IMR-90 (cell line): ENCODE measurements around the gene MCM6. TPM values are rescaled to one million over a fixed set of nuclear protein-coding genes. Genes with fewer than 3 reads are reported as not detected.

ENCODE experiments used
- ATAC-seq: fragments of 200-7000 bp; cut with Tn5 transposase; 2 replicates; pipeline ENCODE4 v1.9.1; 2020; ENCODE audit warnings: low read depth, mild to moderate bottlenecking, moderate library complexity
- BruUV-seq: library from RNA; stranded (reverse); fragments of 400-500 nt; replicated peaks from 2 replicates; lab custom pipeline; 2021; lab: Mats Ljungman, UMichigan
- CTCF ChIA-PET: fragments of 300-600 bp; formaldehyde crosslinking; extraction: SDS; loops from one replicate; lab custom pipeline; 2021; ENCODE audit warnings: antibody characterized with exemption; lab: Yijun Ruan, JAX
- POLR2A ChIA-PET: fragments of 300-600 bp; sonication (Branson Sonifier 250); formaldehyde crosslinking; loops from one replicate; lab custom pipeline; 2022; ENCODE audit warnings: antibody characterized with exemption; ENCODE audit not compliant: unreplicated experiment; lab: Charles Lee
- DNase-seq: peaks from one replicate; pipeline ENCODE4 v3.0.0; 2013
- H2AFZ ChIP-seq: replicated peaks from 2 replicates; pipeline ENCODE3; 2013; ENCODE audit warnings: low read length, mild to moderate bottlenecking; ENCODE audit not compliant: poor library complexity
- H2AK5ac ChIP-seq: 2 replicates; pipeline ENCODE4 v1.6.1; 2013; ENCODE audit warnings: low read depth, low read length, inconsistent platforms
- H2AK9ac ChIP-seq: replicated peaks from 2 replicates; pipeline ENCODE3; 2013; ENCODE audit warnings: mild to moderate bottlenecking, low read depth, low read length, moderate library complexity; ENCODE audit not compliant: poor library complexity
- H2BK120ac ChIP-seq: 2 replicates; pipeline ENCODE4 v1.6.1; 2013; ENCODE audit warnings: low read depth, low read length, inconsistent platforms
- H2BK15ac ChIP-seq: 3 replicates; pipeline ENCODE4 v1.6.1; 2013; ENCODE audit warnings: low read depth, low read length, inconsistent platforms
- H2BK20ac ChIP-seq: 2 replicates; pipeline ENCODE4 v1.6.1; 2013; ENCODE audit warnings: low read depth, mild to moderate bottlenecking, inconsistent platforms, low read length, moderate library complexity
- H2BK5ac ChIP-seq: 2 replicates; pipeline ENCODE4 v1.6.1; 2013; ENCODE audit warnings: mild to moderate bottlenecking, low read depth, low read length, inconsistent platforms; ENCODE audit not compliant: poor library complexity, severe bottlenecking
- H3K14ac ChIP-seq: replicated peaks from 2 replicates; pipeline ENCODE4 v1.6.1; 2013; ENCODE audit warnings: low read depth, low read length, inconsistent platforms
- H3K18ac ChIP-seq: 2 replicates; pipeline ENCODE4 v1.6.1; 2013; ENCODE audit warnings: low read depth, low read length, control low read depth
- H3K23ac ChIP-seq: 2 replicates; pipeline ENCODE4 v1.6.1; 2013; ENCODE audit warnings: low read depth, low read length, inconsistent platforms
- H3K27ac ChIP-seq: 2 replicates; pipeline ENCODE4 v1.5.1; 2013; ENCODE audit warnings: mild to moderate bottlenecking, control low read depth, low read length; ENCODE audit not compliant: insufficient read depth
- H3K27me3 ChIP-seq: 2 replicates; pipeline ENCODE4 v1.6.1; 2013; ENCODE audit warnings: low read length; ENCODE audit not compliant: control insufficient read depth, insufficient read depth
- H3K36me3 ChIP-seq: 2 replicates; pipeline ENCODE4 v1.6.1; 2013; ENCODE audit warnings: low read length, mixed read lengths; ENCODE audit not compliant: control insufficient read depth, insufficient read depth
- H3K4ac ChIP-seq: 2 replicates; pipeline ENCODE4 v1.6.1; 2013; ENCODE audit warnings: low read depth, low read length, inconsistent platforms
- H3K4me1 ChIP-seq: 2 replicates; pipeline ENCODE4 v1.6.1; 2013; ENCODE audit warnings: low read length, mixed read lengths; ENCODE audit not compliant: control insufficient read depth, insufficient read depth
- H3K4me2 ChIP-seq: 2 replicates; pipeline ENCODE4 v1.6.1; 2013; ENCODE audit warnings: low read depth, mild to moderate bottlenecking, control low read depth, low read length, moderate library complexity
- H3K4me3 ChIP-seq: 2 replicates; pipeline ENCODE4 v1.5.1; 2013; ENCODE audit warnings: low read depth, mild to moderate bottlenecking, control low read depth, low read length, moderate library complexity; ENCODE audit not compliant: insufficient read depth
- H3K56ac ChIP-seq: 2 replicates; pipeline ENCODE4 v1.6.1; 2013; ENCODE audit warnings: low read length, inconsistent platforms; ENCODE audit not compliant: insufficient read depth; ENCODE audit errors: extremely low read depth
- H3K79me1 ChIP-seq, 2 experiments: 2 replicates each; pipeline ENCODE4 v1.6.1; 2013; ENCODE audit warnings: low read length in 2 of 2, inconsistent platforms in 1 of 2, low read depth in 1 of 2
- H3K9ac ChIP-seq: 2 replicates; pipeline ENCODE4 v1.6.1; 2013; ENCODE audit warnings: low read depth, low read length, control low read depth
- H3K9me1 ChIP-seq: 2 replicates; pipeline ENCODE4 v1.6.1; 2013; ENCODE audit warnings: low read length, inconsistent platforms; ENCODE audit not compliant: insufficient read depth
- H3K9me3 ChIP-seq: 2 replicates; pipeline ENCODE4 v1.6.1; 2013; ENCODE audit warnings: low read length; ENCODE audit not compliant: control insufficient read depth, insufficient read depth
- H4K20me1 ChIP-seq: 2 replicates; pipeline ENCODE4 v1.6.1; 2013; ENCODE audit warnings: low read length, inconsistent platforms; ENCODE audit not compliant: insufficient read depth
- H4K5ac ChIP-seq: 2 replicates; pipeline ENCODE4 v1.6.1; 2013; ENCODE audit warnings: mild to moderate bottlenecking, low read depth, low read length, control low read depth
- H4K8ac ChIP-seq, 2 experiments: 2 replicates each; pipeline ENCODE4 v1.6.1; 2013; ENCODE audit warnings: low read depth in 2 of 2, low read length in 2 of 2, control low read depth in 1 of 2, inconsistent platforms in 1 of 2
- H4K91ac ChIP-seq: 2 replicates; pipeline ENCODE4 v1.6.1; 2013; ENCODE audit warnings: low read depth, low read length, inconsistent platforms; ENCODE audit not compliant: insufficient read depth
- CHD1 ChIP-seq: IDR thresholded peaks from 2 replicates; pipeline ENCODE4 v1.6.1; 2012; ENCODE audit warnings: low read depth, low read length, improper control_type of control experiment
- RAD21 ChIP-seq: IDR thresholded peaks from 2 replicates; pipeline ENCODE4 v1.6.1; 2012; ENCODE audit warnings: low read length, improper control_type of control experiment
- SMC3 ChIP-seq: fragments of 150-350 bp; IDR thresholded peaks from 2 replicates; pipeline ENCODE4 v1.6.1; 2016; ENCODE audit warnings: low read depth, mild to moderate bottlenecking, antibody characterized with exemption, low read length, moderate library complexity
- WGBS, 2 experiments: methylation state at CpG; one replicate each; pipeline versions ENCODE4 v1.1.5 to v1.1.7; 2013; ENCODE audit warnings: missing lambda C conversion rate in 2 of 2; ENCODE audit not compliant: insufficient read length in 1 of 2; ENCODE audit errors: extremely low coverage in 2 of 2; 5-methylcytosine and 5-hydroxymethylcytosine counted together
- dilution Hi-C: fragments of 300-500 bp; cut with HindIII; formaldehyde crosslinking; loops from one replicate; pipeline ENCODE4 v1.14.3; 2018; ENCODE audit warnings: low sequenced_read_pairs; ENCODE audit not compliant: unreplicated experiment
- in situ Hi-C: fragments of 300-500 bp; cut with MboI; formaldehyde crosslinking; loops from 3 replicates; pipeline ENCODE4 v1.14.3; 2019; ENCODE audit warnings: low sequenced_read_pairs, inconsistent platforms, mixed read lengths
- intact Hi-C: fragments of 100-400 bp; cut with micrococcal nuclease; formaldehyde crosslinking; loops from 2 replicates; pipeline ENCODE4 v1.10.0; 2022
- polyA plus RNA-seq, 3 experiments: library from polyadenylated mRNA; depleted of rRNA; stranded (reverse); fragments of >200 nt; gene quantifications; 2 replicates each; pipeline ENCODE4 v1.2.3, GENCODE V29; 2012; ENCODE audit warnings: low replicate concordance in 1 of 3
- total RNA-seq: library from RNA; depleted of rRNA; stranded (reverse); fragments of >200 nt; gene quantifications from 2 replicates; pipeline ENCODE4 v1.2.3, GENCODE V29; 2012
- TF ChIP-seq, protein P1 (sequence below): conservative IDR thresholded peaks from 2 replicates; pipeline ENCODE4 v1.5.1; 2012; ENCODE audit warnings: mild to moderate bottlenecking, low read depth, low read length, improper control_type of control experiment

The MCM6 gene
- total and polyA plus RNA-seq, 2 of the 4 experiments (the other 2 are of a cell fraction), result 21.4 to 29.6 TPM

DNA sequence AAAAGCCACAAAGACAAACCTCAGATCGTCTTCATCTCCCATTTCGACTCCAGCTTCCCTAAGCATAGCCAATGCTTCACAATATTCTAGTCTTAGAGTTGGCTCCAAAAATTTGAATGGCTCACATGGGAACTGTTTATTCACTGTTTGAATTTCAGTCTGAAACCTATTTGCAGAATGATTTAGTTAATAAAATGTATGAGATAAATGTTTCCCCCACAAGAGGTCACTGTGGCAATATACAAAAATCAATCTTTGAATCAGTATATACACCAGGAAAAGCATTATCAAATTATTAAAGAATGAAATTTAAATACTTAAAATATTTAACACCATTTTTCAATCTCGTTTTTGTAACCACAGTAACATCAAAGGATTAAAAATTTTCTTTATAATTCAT, 40.0 kb upstream of the MCM6 start:
- H3K27me3 ChIP-seq, result no peaks in the 10 kb centered on the region
- intact Hi-C loops (loop anchor here (1.0 to 5.0 kb wide), 2 partner anchors 462 to 1921 kb away; no protein-coding TSS in a partner anchor), dilution Hi-C loops (no loop called here), in situ Hi-C loops (loop anchor here (5.0 to 25.0 kb wide), 2 partner anchors 461 to 1921 kb away; no protein-coding TSS in a partner anchor)
- no peak overlapping the region; the same call in 2 of the 3 replicates for H2BK15ac ChIP-seq
- ChIA-PET POLR2A (no interaction called here), CTCF (interaction anchor here (0.6 kb wide), 1 partner anchor 89 kb away, joined by 3 read pairs; no protein-coding TSS in a partner anchor)
- no peak overlapping the region for H3K56ac ChIP-seq
- H2AFZ ChIP-seq, result no peak overlapping the region
- H2AK5ac ChIP-seq, result no peak overlapping the region
- no peak overlapping the region for H3K18ac ChIP-seq
- ATAC-seq, result peak; percentile 71
- H2AK9ac ChIP-seq, result no peak overlapping the region
- H3K14ac ChIP-seq, result no peak overlapping the region
- H4K91ac ChIP-seq, result no peak overlapping the region
- no peaks in the 10 kb centered on the region for H3K9me3 ChIP-seq
- H3K79me1 ChIP-seq, result no peaks in the 10 kb centered on the region
- H3K4ac ChIP-seq, result no peak overlapping the region
- H3K4me1 ChIP-seq, result no peaks in the 10 kb centered on the region
- no peak overlapping the region for H4K8ac ChIP-seq
- TF ChIP-seq SMC3 (peak; percentile 30; the same call in 1 of the 2 replicates), RAD21 (peak; percentile 43), CHD1 (no peak)
- TF ChIP-seq, protein P1, sequence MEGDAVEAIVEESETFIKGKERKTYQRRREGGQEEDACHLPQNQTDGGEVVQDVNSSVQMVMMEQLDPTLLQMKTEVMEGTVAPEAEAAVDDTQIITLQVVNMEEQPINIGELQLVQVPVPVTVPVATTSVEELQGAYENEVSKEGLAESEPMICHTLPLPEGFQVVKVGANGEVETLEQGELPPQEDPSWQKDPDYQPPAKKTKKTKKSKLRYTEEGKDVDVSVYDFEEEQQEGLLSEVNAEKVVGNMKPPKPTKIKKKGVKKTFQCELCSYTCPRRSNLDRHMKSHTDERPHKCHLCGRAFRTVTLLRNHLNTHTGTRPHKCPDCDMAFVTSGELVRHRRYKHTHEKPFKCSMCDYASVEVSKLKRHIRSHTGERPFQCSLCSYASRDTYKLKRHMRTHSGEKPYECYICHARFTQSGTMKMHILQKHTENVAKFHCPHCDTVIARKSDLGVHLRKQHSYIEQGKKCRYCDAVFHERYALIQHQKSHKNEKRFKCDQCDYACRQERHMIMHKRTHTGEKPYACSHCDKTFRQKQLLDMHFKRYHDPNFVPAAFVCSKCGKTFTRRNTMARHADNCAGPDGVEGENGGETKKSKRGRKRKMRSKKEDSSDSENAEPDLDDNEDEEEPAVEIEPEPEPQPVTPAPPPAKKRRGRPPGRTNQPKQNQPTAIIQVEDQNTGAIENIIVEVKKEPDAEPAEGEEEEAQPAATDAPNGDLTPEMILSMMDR, result peak; percentile 45
- peaks cover 2% of the 10 kb centered on the region; the same call in 1 of the 2 replicates for H3K36me3 ChIP-seq
- no peak overlapping the region for H3K9ac ChIP-seq
- H4K5ac ChIP-seq, result no peak overlapping the region
- H3K23ac ChIP-seq, result no peak overlapping the region
- no peak overlapping the region for H3K4me2 ChIP-seq
- peaks cover 3% of the 10 kb centered on the region; the same call in 1 of the 2 replicates for H4K20me1 ChIP-seq
- no CpG with 5 or more reads among the region's 3 CpGs for WGBS, 2 experiments
- no peak overlapping the region for H3K27ac ChIP-seq
- DNase-seq, result peak; percentile 40
- no peak overlapping the region for H2BK5ac ChIP-seq
- no peak overlapping the region for H2BK120ac ChIP-seq
- H2BK20ac ChIP-seq, result no peak overlapping the region
- no peak overlapping the region for H3K4me3 ChIP-seq
- H3K9me1 ChIP-seq, result no peaks in the 10 kb centered on the region
- BruUV-seq, result no TSS peak
